ENCODE results near the gene RASD1.

Gene RASD1

GRCh38 chr17:17504341-17505140, 8.3 kb upstream of the RASD1 start:
- Histone ChIP-seq H3K27me3 (ENCODE audit: control insufficient read depth, insufficient read depth, low read length, poor library complexity, severe bottlenecking) (no peaks in the 10 kb centered on the region), H3K4me3 (ENCODE audit: insufficient read depth, low read depth, low read length) (no peak overlapping the region), H3K9me3 (ENCODE audit: control insufficient read depth, low read length) (no peaks in the 10 kb centered on the region), H3K36me3 (ENCODE audit: control insufficient read depth, insufficient read depth, low read length) (no peaks in the 10 kb centered on the region), H3K4me1 (ENCODE audit: control insufficient read depth, insufficient read depth, low read length) (peaks cover 15% of the 10 kb centered on the region), H3K27ac (ENCODE audit: insufficient read depth, low read depth, low read length, poor library complexity, severe bottlenecking) (no peak overlapping the region)
- WGBS, 2 experiments = 86 to 87% methylated on average over 20 of the region's 20 CpGs

- Histone ChIP-seq H3K27me3 (ENCODE audit: control insufficient read depth, insufficient read depth, low read length, poor library complexity, severe bottlenecking) (no peaks in the 10 kb centered on the region), H3K36me3 (ENCODE audit: control insufficient read depth, insufficient read depth, low read length) (no peaks in the 10 kb centered on the region), H3K9me3 (ENCODE audit: control insufficient read depth, low read length) (no peaks in the 10 kb centered on the region), H3K4me1 (ENCODE audit: control insufficient read depth, insufficient read depth, low read length) (peaks cover 15% of the 10 kb centered on the region), H3K27ac (ENCODE audit: insufficient read depth, low read depth, low read length, poor library complexity, severe bottlenecking) (no peak overlapping the region), H3K4me3 (ENCODE audit: insufficient read depth, low read depth, low read length) (no peak overlapping the region)
- 75 to 82% methylated on average over 6 to 7 of the region's 7 CpGs for WGBS, 2 experiments
These were observed 7.5 kb upstream of the RASD1 start for GRCh38 chr17:17503566-17504130.

GRCh38 chr17:17502741-17503565, 6.8 kb upstream of the RASD1 start:
- H3K27ac ChIP-seq (ENCODE audit: insufficient read depth, low read depth, low read length, poor library complexity, severe bottlenecking) = no peak overlapping the region
- 93 to 95% methylated on average over 21 of the region's 21 CpGs for WGBS, 2 experiments
- H3K27me3 ChIP-seq (ENCODE audit: control insufficient read depth, insufficient read depth, low read length, poor library complexity, severe bottlenecking) = no peaks in the 10 kb centered on the region
- no peaks in the 10 kb centered on the region for H3K36me3 ChIP-seq (ENCODE audit: control insufficient read depth, insufficient read depth, low read length)
- no peaks in the 10 kb centered on the region for H3K9me3 ChIP-seq (ENCODE audit: control insufficient read depth, low read length)
- H3K4me1 ChIP-seq (ENCODE audit: control insufficient read depth, insufficient read depth, low read length) = peaks cover 15% of the 10 kb centered on the region
- H3K4me3 ChIP-seq (ENCODE audit: insufficient read depth, low read depth, low read length) = no peak overlapping the region

- H3K9me3 ChIP-seq (ENCODE audit: control insufficient read depth, low read length) = no peaks in the 10 kb centered on the region
- peaks cover 6% of the 10 kb centered on the region for H3K27me3 ChIP-seq (ENCODE audit: control insufficient read depth, insufficient read depth, low read length, poor library complexity, severe bottlenecking)
- whole genome bisulfite sequencing, 2 experiments = 71 to 72% methylated on average over 14 of the region's 14 CpGs
- no peak overlapping the region for H3K27ac ChIP-seq (ENCODE audit: insufficient read depth, low read depth, low read length, poor library complexity, severe bottlenecking)
- H3K36me3 ChIP-seq (ENCODE audit: control insufficient read depth, insufficient read depth, low read length) = no peaks in the 10 kb centered on the region
- H3K4me1 ChIP-seq (ENCODE audit: control insufficient read depth, insufficient read depth, low read length) = peaks cover 7% of the 10 kb centered on the region
- H3K4me3 ChIP-seq (ENCODE audit: insufficient read depth, low read depth, low read length) = no peak overlapping the region
These were observed 4.9 kb upstream of the RASD1 start for GRCh38 chr17:17500999-17501605.

- Histone ChIP-seq H3K4me1 (ENCODE audit: control insufficient read depth, insufficient read depth, low read length) (peaks cover 13% of the 10 kb centered on the region), H3K36me3 (ENCODE audit: control insufficient read depth, insufficient read depth, low read length) (no peaks in the 10 kb centered on the region), H3K27me3 (ENCODE audit: control insufficient read depth, insufficient read depth, low read length, poor library complexity, severe bottlenecking) (peaks cover 22% of the 10 kb centered on the region), H3K4me3 (ENCODE audit: insufficient read depth, low read depth, low read length) (no peak overlapping the region), H3K9me3 (ENCODE audit: control insufficient read depth, low read length) (no peaks in the 10 kb centered on the region), H3K27ac (ENCODE audit: insufficient read depth, low read depth, low read length, poor library complexity, severe bottlenecking) (no peak overlapping the region)
- 87 to 89% methylated on average over 17 of the region's 17 CpGs for WGBS, 2 experiments
These were observed 3.4 kb upstream of the RASD1 start for GRCh38 chr17:17499402-17500145.

GRCh38 chr17:17498606-17499301, 2.6 kb upstream of the RASD1 start:
- Histone ChIP-seq H3K36me3 (ENCODE audit: control insufficient read depth, insufficient read depth, low read length) (no peaks in the 10 kb centered on the region), H3K4me3 (ENCODE audit: insufficient read depth, low read depth, low read length) (no peak overlapping the region)
- 91% methylated on average over 16 of the region's 16 CpGs for WGBS, 2 experiments

GRCh38 chr17:17497845-17498520, 1.8 kb upstream of the RASD1 start:
- Histone ChIP-seq H3K36me3 (ENCODE audit: control insufficient read depth, insufficient read depth, low read length) (no peaks in the 10 kb centered on the region), H3K27me3 (ENCODE audit: control insufficient read depth, insufficient read depth, low read length, poor library complexity, severe bottlenecking) (peaks cover 33% of the 10 kb centered on the region), H3K4me1 (ENCODE audit: control insufficient read depth, insufficient read depth, low read length) (peaks cover 24% of the 10 kb centered on the region), H3K4me3 (ENCODE audit: insufficient read depth, low read depth, low read length) (no peak overlapping the region), H3K27ac (ENCODE audit: insufficient read depth, low read depth, low read length, poor library complexity, severe bottlenecking) (no peak overlapping the region), H3K9me3 (ENCODE audit: control insufficient read depth, low read length) (no peaks in the 10 kb centered on the region)
- WGBS, 2 experiments = 94 to 96% methylated on average over 10 of the region's 10 CpGs

More at GRCh38 chr17:17498606-17499301, 2.6 kb upstream of the RASD1 start:
- Histone ChIP-seq H3K27ac (ENCODE audit: insufficient read depth, low read depth, low read length, poor library complexity, severe bottlenecking) (no peak overlapping the region), H3K9me3 (ENCODE audit: control insufficient read depth, low read length) (no peaks in the 10 kb centered on the region), H3K27me3 (ENCODE audit: control insufficient read depth, insufficient read depth, low read length, poor library complexity, severe bottlenecking) (peaks cover 30% of the 10 kb centered on the region), H3K4me1 (ENCODE audit: control insufficient read depth, insufficient read depth, low read length) (peaks cover 17% of the 10 kb centered on the region)

- H3K4me3 ChIP-seq (ENCODE audit: insufficient read depth, low read depth, low read length) = peak overlapping the region; percentile 60
- peaks cover 3% of the 10 kb centered on the region for H3K36me3 ChIP-seq (ENCODE audit: control insufficient read depth, insufficient read depth, low read length)
- no peak overlapping the region for H3K27ac ChIP-seq (ENCODE audit: insufficient read depth, low read depth, low read length, poor library complexity, severe bottlenecking)
- no peaks in the 10 kb centered on the region for H3K9me3 ChIP-seq (ENCODE audit: control insufficient read depth, low read length)
- peaks cover 22% of the 10 kb centered on the region for H3K4me1 ChIP-seq (ENCODE audit: control insufficient read depth, insufficient read depth, low read length)
- peaks cover 33% of the 10 kb centered on the region for H3K27me3 ChIP-seq (ENCODE audit: control insufficient read depth, insufficient read depth, low read length, poor library complexity, severe bottlenecking)
- 51 to 57% methylated on average over 19 of the region's 19 CpGs for WGBS, 2 experiments
These were observed 1.1 kb upstream of the RASD1 start for GRCh38 chr17:17497065-17497844.
